ENCODE measurements around the gene RNU1-4.
"Not testable (repeated sequence)": the region's sequence is repeated elsewhere in the genome, so short reads cannot be mapped to it uniquely, and the experiment has no call there.

GRCh38 chr1:16766689-16767256 is 26.5 kb downstream of the RNU1-4 start:
- TF ChIP-seq, protein P1, sequence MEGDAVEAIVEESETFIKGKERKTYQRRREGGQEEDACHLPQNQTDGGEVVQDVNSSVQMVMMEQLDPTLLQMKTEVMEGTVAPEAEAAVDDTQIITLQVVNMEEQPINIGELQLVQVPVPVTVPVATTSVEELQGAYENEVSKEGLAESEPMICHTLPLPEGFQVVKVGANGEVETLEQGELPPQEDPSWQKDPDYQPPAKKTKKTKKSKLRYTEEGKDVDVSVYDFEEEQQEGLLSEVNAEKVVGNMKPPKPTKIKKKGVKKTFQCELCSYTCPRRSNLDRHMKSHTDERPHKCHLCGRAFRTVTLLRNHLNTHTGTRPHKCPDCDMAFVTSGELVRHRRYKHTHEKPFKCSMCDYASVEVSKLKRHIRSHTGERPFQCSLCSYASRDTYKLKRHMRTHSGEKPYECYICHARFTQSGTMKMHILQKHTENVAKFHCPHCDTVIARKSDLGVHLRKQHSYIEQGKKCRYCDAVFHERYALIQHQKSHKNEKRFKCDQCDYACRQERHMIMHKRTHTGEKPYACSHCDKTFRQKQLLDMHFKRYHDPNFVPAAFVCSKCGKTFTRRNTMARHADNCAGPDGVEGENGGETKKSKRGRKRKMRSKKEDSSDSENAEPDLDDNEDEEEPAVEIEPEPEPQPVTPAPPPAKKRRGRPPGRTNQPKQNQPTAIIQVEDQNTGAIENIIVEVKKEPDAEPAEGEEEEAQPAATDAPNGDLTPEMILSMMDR (IDR thresholded peaks at IDR 0.05; ENCODE audit: extremely low read depth in 1 of 2, insufficient read depth in 1 of 2, low read depth in 1 of 2, low read length in 2 of 2), result not testable (repeated sequence)
- TF ChIP-seq FOS (IDR thresholded peaks at IDR 0.05; ENCODE audit: borderline replicate concordance, insufficient read depth, low read length); POLR2A (IDR thresholded peaks at IDR 0.05; ENCODE audit: low read depth, low read length); POLR2AphosphoS5 (IDR thresholded peaks at IDR 0.05; ENCODE audit: insufficient read depth, low read depth, low read length); MYC (IDR thresholded peaks at IDR 0.05; ENCODE audit: low read depth, low read length); EZH2 (IDR thresholded peaks at IDR 0.05; ENCODE audit: borderline replicate concordance, low read depth, low read length, severe bottlenecking); GATA2 (IDR thresholded peaks at IDR 0.05; ENCODE audit: insufficient read depth, insufficient read length, low read depth, low read length): not testable (repeated sequence)
